ENCODE data around the gene MOB3A.
"Not testable (repeated sequence)": the region's sequence is repeated elsewhere in the genome, so short reads cannot be mapped to it uniquely, and the experiment has no call there.

Gene MOB3A

DNA sequence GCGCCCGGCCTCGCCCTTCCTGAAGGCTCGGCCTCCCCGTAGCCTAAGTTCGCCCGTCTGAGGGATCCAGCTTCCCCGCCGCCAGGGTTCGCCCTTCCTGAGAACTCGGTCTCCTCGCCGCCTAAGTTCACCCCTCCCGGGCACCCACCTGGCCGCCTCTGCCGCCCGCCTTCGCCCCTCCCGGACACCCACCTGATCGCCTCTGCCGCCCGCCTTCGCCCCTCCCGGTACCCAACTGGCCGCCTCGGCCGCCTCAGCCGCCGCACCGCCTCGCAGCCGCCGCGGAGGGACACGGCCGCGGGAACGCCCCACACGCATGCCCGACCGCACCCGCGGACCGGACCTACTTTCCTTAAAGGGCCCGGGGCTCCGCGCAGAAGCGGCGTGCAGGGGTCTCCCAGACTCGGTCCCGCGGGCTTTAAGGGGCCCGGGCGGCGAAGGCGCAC is at the start of gene MOB3A:
Gene MOB3A, minus strand, starts transcription at position 293 of the 446 bp plus-strand sequence. CDS start 17,766 bp downstream, outside the sequence.
- DNase-seq (ENCODE audit: low spot score), result no peak

GRCh38 chr19:2145831-2146241 is 49.7 kb upstream of the MOB3A start:
- peak; percentile 31 for DNase-seq (ENCODE audit: low spot score)

GRCh38 chr19:2144190-2144589 is 48.1 kb upstream of the MOB3A start:
- no peak for DNase-seq (ENCODE audit: low spot score)

- no peak for DNase-seq (ENCODE audit: low spot score)
Observed at GRCh38 chr19:2142173-2142829, 46.2 kb upstream of the MOB3A start.

DNA sequence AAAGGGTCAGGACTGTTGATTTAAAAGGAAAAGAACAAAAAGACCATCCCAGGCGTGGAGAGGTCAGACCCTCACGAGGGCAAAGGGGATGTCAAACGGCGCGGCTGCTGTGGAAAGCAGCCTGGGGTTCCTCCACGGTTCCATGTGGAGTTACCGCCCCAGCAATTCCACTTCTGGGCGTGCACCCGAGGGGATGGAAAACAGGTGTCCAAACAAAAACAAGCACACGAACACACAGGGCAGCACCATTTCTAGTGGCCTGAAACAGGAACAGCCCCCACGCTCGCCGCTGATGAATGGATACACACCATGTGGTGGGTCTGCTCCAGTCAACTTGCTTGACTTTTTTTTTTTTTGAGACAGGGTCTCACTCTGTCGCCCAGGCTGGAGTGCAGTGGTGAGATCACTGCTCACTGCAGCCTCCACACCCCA is 44.0 kb upstream of the MOB3A start:
- DNase-seq (ENCODE audit: low spot score), result no peak

DNA sequence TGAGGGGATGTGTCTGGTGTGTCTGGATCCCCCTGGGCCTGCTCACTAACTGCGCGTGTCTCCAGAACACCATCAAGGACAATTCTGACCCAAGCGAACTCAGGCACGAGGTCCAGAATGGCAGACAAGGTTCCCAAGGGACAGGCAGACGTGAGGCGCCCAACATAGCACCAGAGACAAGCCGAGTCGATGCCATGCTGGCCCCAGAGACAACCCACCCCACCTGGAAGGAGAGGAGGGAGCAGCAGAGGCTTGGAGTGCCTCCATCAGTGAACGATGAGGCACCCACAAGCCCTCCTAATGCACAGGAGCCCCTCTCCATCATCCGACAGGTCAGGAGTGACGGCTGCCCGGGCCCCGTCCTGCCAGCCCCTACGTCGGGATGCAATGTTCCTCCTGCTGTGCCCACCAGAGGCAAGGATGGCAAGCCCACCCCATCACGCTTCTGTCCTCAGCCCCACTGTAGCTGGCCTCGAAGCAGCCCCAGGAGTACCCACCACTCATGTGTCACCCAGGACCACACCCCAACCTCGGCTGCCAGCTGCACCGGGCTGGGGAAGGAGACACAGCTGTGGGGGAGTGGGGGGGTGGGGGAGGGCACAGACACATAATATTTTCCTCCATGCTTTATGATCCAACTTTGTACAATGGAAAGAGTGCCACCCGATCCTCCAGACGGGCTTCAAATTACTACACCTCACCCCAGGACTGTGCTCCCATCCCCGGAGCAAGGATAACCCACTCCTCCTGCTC is 43.4 kb upstream of the MOB3A start:
- no peak for DNase-seq (ENCODE audit: low spot score)

GRCh38 chr19:2138061-2138728 is 42.1 kb upstream of the MOB3A start:
- no peak for DNase-seq (ENCODE audit: low spot score)

DNA sequence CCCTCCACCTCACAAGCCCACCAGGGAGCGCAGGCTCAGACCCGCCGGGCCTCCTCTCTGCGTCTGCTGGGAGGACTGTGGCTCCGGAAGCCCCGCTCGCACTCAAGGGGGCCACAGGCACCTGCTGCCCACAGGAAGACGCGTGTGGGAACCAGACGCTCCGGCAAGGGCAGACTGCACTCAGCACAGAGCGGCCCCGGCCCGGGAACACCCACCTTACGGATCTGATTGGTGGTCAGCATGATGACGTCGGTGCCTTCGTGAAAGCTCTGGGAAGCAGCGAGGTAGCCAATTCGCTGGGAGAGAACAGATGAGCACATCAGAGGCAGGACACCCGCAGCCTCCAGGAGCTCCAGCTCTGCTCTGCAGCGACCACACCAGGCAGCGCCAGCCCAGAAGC is 40.7 kb upstream of the MOB3A start:
- no peak for DNase-seq (ENCODE audit: low spot score)

DNA sequence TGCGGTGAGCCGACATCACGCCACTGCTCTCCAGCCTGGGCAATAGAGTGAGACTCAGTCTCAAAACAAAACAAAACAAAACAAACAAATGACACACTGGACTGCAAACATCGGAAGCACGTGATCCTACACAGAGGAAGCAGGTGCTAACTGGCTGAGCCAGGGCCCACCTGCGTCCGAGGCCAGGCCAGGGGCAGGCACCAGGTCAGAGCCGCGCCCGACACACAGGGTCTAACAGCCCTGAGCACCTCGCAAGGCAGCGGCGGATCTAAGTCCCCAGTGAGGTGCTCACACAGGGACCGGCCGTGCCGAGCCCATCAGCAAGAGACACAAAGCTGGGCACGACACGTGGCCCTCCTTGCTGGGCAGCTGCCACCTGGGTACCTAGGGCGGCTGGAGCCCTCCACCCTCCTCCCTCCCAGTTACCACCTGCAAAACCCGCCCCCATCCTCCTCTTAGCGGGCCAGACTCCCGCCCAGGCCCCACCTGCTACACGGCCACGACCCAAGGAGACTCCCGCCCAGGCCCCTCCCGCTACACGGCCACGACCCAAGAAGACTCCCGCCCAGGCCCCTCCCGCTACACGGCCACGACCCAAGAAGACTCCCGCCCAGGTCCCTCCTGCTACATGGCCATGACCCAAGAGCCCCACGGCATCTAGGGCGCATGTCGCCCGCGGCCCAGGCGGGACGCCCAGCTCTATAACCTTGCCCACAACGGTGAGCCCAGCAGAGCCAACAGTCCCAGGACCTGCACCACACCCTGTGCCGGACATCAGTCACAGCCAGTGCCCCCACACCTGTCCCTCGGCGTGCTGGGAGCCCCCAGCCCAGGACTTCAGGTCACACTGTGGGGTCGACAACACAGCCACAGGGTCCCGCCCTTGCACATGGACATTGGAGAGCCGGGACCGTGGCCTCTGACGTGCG is 39.6 kb upstream of the MOB3A start:
- no peak for DNase-seq (ENCODE audit: low spot score)

- DNase-seq (ENCODE audit: low spot score), result no peak
Observed at GRCh38 chr19:2132731-2133490, 36.8 kb upstream of the MOB3A start.

GRCh38 chr19:2132191-2132590 is 36.1 kb upstream of the MOB3A start:
- no peak for DNase-seq (ENCODE audit: low spot score)

GRCh38 chr19:2131012-2131975 is 35.2 kb upstream of the MOB3A start:
- not testable (repeated sequence) for DNase-seq (ENCODE audit: low spot score)

- DNase-seq (ENCODE audit: low spot score), result no peak
Observed at GRCh38 chr19:2129892-2130770, 34.0 kb upstream of the MOB3A start.

DNA sequence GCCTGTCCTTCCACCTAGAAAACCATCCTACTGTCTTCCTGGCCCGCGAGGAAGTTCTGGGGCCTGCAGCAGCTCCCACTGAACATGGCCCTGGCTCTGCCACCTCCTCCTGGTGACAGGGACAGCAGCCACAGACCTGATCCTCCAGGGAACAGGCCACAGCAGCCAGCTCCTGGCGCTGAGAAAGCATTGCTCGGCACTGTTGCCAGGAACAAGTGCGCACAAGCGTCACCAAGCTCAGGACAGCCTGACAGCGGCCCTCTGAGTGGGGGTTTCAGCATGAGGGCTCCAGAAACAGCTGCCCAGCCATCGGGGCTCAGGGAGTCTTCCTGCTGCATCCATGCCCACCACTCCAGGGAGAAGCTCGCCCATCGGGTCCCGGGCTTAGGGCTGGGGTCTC is 33.4 kb upstream of the MOB3A start:
- no peak for DNase-seq (ENCODE audit: low spot score)

DNA sequence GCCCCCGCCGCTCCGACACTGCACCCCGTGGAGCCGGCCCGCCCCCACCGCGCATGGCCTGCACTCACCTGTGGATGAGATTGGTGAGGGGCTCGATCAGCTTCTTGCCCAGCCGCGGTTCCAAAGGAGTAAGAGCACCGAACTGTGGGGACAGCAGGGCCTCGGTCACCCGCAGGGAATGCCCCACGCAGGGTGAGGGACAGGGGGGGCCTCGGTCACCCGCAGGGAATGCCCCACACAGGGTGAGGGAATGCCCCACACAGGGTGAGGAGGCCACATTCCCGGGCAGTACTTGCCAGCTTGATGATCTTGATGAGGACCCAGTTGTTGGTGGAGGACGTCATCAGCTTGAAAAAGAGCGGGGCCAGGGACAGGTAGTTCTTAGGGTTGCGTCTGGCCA is 32.9 kb upstream of the MOB3A start:
- no peak for DNase-seq (ENCODE audit: low spot score)

GRCh38 chr19:2128252-2128651 is 32.1 kb upstream of the MOB3A start:
- DNase-seq (ENCODE audit: low spot score), result not testable (repeated sequence)

- no peak for DNase-seq (ENCODE audit: low spot score)
Observed at GRCh38 chr19:2127758-2128157, 31.6 kb upstream of the MOB3A start.

- no peak for DNase-seq (ENCODE audit: low spot score)
Observed at GRCh38 chr19:2126879-2127518, 30.9 kb upstream of the MOB3A start.
